Astrocyte of the spinal cord (primary cell): ENCODE results near the gene BHMT2.
A peak's percentile ranks its signal among the peaks of the same experiment; 100 is the strongest.

Experiments used
- DNase-seq: peaks from one replicate; pipeline ENCODE4 v3.0.0; 2011; ENCODE audit warnings: low read depth, low spot score
- H3K4me3 ChIP-seq: 2 replicates; pipeline ENCODE4 v1.5.1; 2011; ENCODE audit warnings: low read depth, mild to moderate bottlenecking, low read length, moderate library complexity
- in situ Hi-C: cut with HindIII; loops from 2 replicates; pipeline ENCODE4 v1.10.0; 2017; ENCODE audit warnings: low sequenced_read_pairs
- TF ChIP-seq, protein P1 (sequence below): IDR thresholded peaks from 2 replicates; pipeline ENCODE4 v1.5.1; 2012; ENCODE audit warnings: low read depth, mild to moderate bottlenecking, low read length, inconsistent platforms

The BHMT2 gene, protein sequence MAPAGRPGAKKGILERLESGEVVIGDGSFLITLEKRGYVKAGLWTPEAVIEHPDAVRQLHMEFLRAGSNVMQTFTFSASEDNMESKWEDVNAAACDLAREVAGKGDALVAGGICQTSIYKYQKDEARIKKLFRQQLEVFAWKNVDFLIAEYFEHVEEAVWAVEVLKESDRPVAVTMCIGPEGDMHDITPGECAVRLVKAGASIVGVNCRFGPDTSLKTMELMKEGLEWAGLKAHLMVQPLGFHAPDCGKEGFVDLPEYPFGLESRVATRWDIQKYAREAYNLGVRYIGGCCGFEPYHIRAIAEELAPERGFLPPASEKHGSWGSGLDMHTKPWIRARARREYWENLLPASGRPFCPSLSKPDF

DNA sequence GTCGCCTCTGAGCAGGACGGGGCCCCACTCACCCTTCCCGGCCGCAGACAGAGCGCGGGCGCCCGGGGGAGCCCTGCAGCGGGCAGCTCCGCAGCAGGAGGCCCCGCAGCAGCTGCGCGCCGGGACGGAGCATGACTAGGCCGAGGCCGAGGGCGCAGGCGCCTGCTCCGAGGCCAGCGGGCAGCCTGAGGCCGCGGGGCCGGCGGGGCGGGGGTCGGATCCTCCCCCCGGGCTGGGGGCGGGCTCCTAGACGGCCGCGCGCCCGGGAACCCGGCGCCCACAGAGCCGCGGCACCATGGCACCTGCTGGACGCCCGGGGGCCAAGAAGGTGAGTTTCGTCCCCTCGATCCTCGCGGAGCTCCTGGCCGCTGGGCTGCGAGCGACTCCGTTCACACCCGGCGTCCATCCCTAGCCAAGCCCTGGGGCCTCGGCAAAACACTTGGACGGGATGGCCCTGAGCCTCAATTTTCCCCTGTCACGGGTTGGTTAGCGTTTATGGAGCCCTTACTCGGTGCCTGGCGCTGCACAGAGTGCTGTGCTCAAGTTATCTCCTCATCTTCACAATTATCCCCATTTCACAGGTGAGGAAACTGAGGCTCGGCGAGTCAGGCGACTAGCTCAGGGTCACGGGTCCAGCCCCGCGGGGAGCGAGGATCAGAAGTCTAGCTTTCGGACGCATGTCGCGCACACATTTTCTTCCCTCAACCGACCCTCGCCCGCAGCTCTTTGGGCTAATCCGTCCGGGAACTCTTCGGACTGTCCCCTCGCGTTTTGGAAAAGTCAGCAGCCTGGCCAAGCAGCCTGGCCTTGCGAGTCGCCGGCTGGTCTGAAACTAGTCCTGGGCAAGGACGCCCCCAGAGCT is at the start of gene BHMT2, which contains the start of gene DMGDH:
Gene BHMT2 (plus strand): TSS at position 280 of the 862 bp plus-strand sequence. CDS start 16 bp downstream, at position 296.
Gene DMGDH (minus strand): TSS at position 187 of the 862 bp plus-strand sequence. CDS start 54 bp downstream, at position 133.
- TF ChIP-seq, protein P1, sequence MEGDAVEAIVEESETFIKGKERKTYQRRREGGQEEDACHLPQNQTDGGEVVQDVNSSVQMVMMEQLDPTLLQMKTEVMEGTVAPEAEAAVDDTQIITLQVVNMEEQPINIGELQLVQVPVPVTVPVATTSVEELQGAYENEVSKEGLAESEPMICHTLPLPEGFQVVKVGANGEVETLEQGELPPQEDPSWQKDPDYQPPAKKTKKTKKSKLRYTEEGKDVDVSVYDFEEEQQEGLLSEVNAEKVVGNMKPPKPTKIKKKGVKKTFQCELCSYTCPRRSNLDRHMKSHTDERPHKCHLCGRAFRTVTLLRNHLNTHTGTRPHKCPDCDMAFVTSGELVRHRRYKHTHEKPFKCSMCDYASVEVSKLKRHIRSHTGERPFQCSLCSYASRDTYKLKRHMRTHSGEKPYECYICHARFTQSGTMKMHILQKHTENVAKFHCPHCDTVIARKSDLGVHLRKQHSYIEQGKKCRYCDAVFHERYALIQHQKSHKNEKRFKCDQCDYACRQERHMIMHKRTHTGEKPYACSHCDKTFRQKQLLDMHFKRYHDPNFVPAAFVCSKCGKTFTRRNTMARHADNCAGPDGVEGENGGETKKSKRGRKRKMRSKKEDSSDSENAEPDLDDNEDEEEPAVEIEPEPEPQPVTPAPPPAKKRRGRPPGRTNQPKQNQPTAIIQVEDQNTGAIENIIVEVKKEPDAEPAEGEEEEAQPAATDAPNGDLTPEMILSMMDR: no peak
- in situ Hi-C loops: no loop called here
- DNase-seq: peak; percentile 35
- peak within 1 kb of the TSS; percentile 21 for H3K4me3 ChIP-seq

DNA sequence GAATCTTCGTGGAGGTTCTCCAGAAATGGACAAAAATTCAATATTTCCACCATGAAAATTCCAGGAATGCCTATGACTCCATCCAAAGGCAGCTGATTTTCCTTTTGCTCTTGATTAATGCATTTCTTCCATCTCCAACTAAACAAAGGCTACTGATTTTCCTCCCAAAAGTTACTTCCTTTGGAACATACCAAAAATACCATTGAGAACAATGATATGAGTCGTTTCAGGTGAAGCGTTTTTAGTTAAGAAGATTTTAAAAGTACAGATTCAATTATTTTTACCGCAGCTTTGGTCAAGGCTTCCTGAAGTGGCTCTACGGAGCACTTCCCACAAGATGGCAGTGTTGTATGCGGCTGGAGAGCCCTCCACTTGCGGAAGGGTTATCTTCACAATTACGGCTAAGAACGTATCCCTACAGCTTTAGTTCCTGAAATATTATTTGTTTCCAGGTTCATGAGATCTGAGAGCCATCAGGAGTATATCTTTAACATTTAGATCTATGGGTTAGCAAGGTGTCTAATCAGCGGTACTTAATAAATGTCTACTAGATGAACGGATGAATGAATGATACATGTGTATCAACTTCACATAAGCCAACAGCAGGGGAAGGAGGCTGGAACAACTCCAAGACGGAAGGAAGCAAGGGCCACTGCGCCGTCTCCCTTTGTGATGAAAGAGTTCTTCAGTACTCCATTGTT is 48.6 kb upstream of the BHMT2 start:
- in situ Hi-C loops: no loop called here
- peak; percentile 84 for DNase-seq
- TF ChIP-seq, protein P1: peak; percentile 90
- H3K4me3 ChIP-seq: peak overlapping the region; percentile 8

DNA sequence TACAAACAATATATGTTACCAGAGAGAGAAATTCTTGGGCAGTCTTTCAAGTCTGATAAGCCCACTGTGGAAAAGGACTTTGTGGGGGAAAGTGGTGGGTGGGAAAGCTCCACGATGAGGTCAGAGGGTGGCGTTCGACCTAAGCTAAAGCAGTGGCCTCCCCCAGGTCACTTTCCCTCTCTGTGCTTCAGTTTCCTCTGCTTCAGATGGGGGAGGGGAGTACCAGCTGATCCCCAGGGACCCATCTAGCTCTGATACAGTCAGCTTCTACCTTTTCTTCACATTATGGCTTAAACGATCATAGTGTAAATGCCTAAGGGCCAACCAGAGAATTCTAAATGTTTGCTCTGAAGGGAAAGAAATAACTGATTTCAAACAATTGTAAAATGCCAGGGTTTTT is 47.8 kb upstream of the BHMT2 start:
- TF ChIP-seq, protein P1: no peak
- no peak overlapping the region for H3K4me3 ChIP-seq
- in situ Hi-C loops: no loop called here
- no peak for DNase-seq

DNA sequence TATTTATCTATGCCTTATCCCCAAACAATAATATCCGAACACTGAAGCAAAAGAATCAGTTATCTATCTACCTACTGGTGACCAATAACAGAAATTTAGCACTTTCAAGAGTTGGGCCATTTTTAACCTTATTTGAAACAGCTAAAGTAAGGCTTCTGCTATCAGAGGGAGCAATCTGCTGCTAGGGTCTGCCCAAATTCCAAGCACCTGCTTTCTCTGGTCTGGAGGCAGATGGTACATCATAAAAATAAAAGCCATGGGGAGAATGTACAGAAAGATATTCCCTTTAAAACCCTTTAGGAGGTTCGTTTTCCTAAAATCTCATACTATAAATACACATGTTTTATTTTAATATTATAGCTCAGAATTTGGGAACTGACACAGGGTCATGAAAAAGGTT is 46.8 kb upstream of the BHMT2 start:
- TF ChIP-seq, protein P1: no peak
- in situ Hi-C loops: no loop called here
- H3K4me3 ChIP-seq: no peak overlapping the region

GRCh38 chr5:79023348-79023747 is 46.2 kb upstream of the BHMT2 start:
- in situ Hi-C loops: no loop called here

More for the DNA sequence above, 46.8 kb upstream of the BHMT2 start:
- DNase-seq: no peak

More at GRCh38 chr5:79023348-79023747, 46.2 kb upstream of the BHMT2 start:
- no peak for DNase-seq
- H3K4me3 ChIP-seq: no peak overlapping the region
- TF ChIP-seq, protein P1: no peak
